Thyroid gland (tissue), 4 donors: ENCODE data around the gene ALDH8A1. TPM values are rescaled to one million over a fixed set of nuclear protein-coding genes. Genes with fewer than 3 reads are reported as not detected.

Experiments used
- DNase-seq, 2 donors: peaks; one replicate each; pipeline ENCODE4 v3.0.0-alpha.2; 2019
- H3K27ac ChIP-seq, 3 donors: fragments of 200-600 bp; sonication (generic); 1 replicate in 2 of 3; 2 replicates in 1 of 3; pipeline ENCODE4 v1.5.1; 2016 to 2019; ENCODE audit warnings: mild to moderate bottlenecking in 1 of 3, moderate library complexity in 1 of 3
- H3K27me3 ChIP-seq: fragments of 200-600 bp; sonication (generic); one replicate; pipeline ENCODE4 v1.5.1; 2019
- H3K36me3 ChIP-seq, 2 donors: fragments of 200-600 bp; sonication (generic); one replicate each; pipeline ENCODE4 v1.5.1; 2016 to 2019
- H3K4me1 ChIP-seq, 2 donors: fragments of 200-600 bp; sonication (generic); one replicate each; pipeline ENCODE4 v1.5.1; 2017 to 2019
- H3K4me3 ChIP-seq, 3 donors: fragments of 200-600 bp; sonication (generic); replicated peaks in 1 of 3; 1 replicate in 2 of 3; 2 replicates in 1 of 3; pipeline ENCODE4 v1.5.1; 2016; ENCODE audit warnings: mild to moderate bottlenecking in 1 of 3
- H3K9me3 ChIP-seq: fragments of 200-600 bp; sonication (generic); one replicate; pipeline ENCODE4 v1.5.1; 2017
- CTCF ChIP-seq, 6 experiments: fragments of 200-600 bp in 3 of 6; fragments of 450-650 bp in 3 of 6; sonication (generic) in 3 of 6; IDR thresholded peaks; one replicate each; pipeline ENCODE4 v1.5.1; 2016 to 2019; ENCODE audit warnings: antibody characterized with exemption in 6 of 6, mild to moderate bottlenecking in 2 of 6, inconsistent platforms in 1 of 6, moderate library complexity in 1 of 6
- POLR2A ChIP-seq, 2 donors: fragments of 450-650 bp; IDR thresholded peaks; one replicate each; pipeline ENCODE4 v1.6.1; 2017; ENCODE audit warnings: antibody characterized with exemption in 2 of 2, mild to moderate bottlenecking in 2 of 2, moderate library complexity in 1 of 2
- WGBS, 2 donors: methylation state at CpG; one replicate each; pipeline ENCODE4 v1.1.5; 2017; 5-methylcytosine and 5-hydroxymethylcytosine counted together
- intact Hi-C: fragments of 100-400 bp; cut with DNase I; formaldehyde crosslinking; loops from one replicate; pipeline ENCODE4 v1.15.1; 2023
- total RNA-seq, 4 donors: library from RNA; depleted of rRNA; stranded (reverse); fragments of >200 nt; gene quantifications; one replicate each; pipeline ENCODE4 v1.2.3, GENCODE V29; 2016

ALDH8A1 gene
- total RNA-seq, 4 donors from 2014 or later: 0.13 to 0.54 (median 0.33) TPM; not detected in 1

DNA sequence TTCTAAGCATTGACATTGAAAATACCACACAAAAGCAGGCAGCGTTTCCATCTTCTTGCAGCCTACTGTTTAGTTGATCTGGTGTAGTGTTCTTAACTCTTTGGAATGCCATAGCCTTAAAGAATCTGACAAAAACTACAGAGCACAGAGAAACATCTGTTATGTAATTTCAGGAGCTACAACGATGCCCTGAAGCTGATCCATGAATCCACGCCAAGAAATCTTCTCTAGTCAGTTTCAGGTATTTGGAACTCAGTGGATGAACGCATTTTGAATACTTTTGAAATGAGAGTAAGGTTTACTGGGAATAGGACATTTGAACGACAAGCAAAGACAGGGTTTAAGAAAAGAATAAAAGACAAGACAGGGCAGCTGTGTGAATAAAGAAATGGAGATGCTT lies 17.8 kb downstream of the ALDH8A1 start:
- WGBS, 2 donors: 57 to 60% methylated on average over 5 of the region's 5 CpGs
- Histone ChIP-seq H3K36me3 (no peaks in the 10 kb centered on the region), H3K27ac (no peak overlapping the region), H3K27me3 (no peaks in the 10 kb centered on the region), H3K4me1 (no peaks in the 10 kb centered on the region), H3K4me3 (no peak overlapping the region), H3K9me3 (no peaks in the 10 kb centered on the region)
- DNase-seq: no peak
- TF ChIP-seq CTCF (IDR thresholded peaks at IDR 0.05) (no peak), POLR2A (IDR thresholded peaks at IDR 0.05) (no peak)
- intact Hi-C loops: loop anchor here (10.0 kb wide), 1 partner anchor 807 kb away; no protein-coding TSS in a partner anchor

- intact Hi-C loops: loop anchor here (10.0 kb wide), 1 partner anchor 806 kb away; no protein-coding TSS in a partner anchor
- H3K36me3 ChIP-seq: no peaks in the 10 kb centered on the region
These were observed 19.4 kb downstream of the ALDH8A1 start for GRCh38 chr6:134930463-134930862.

GRCh38 chr6:134928151-134928900 lies 21.6 kb downstream of the ALDH8A1 start:
- DNase-seq: no peak
- Histone ChIP-seq H3K27me3 (no peaks in the 10 kb centered on the region), H3K9me3 (no peaks in the 10 kb centered on the region), H3K27ac (no peak overlapping the region), H3K4me1 (no peaks in the 10 kb centered on the region), H3K4me3 (no peak overlapping the region), H3K36me3 (no peaks in the 10 kb centered on the region)
- TF ChIP-seq CTCF (IDR thresholded peaks at IDR 0.05) (no peak), POLR2A (IDR thresholded peaks at IDR 0.05) (no peak)
- WGBS, 2 donors: 85% methylated on average over 6 of the region's 6 CpGs
- intact Hi-C loops: no loop called here

More at GRCh38 chr6:134930463-134930862, 19.4 kb downstream of the ALDH8A1 start:
- DNase-seq: no peak
- TF ChIP-seq POLR2A (IDR thresholded peaks at IDR 0.05) (no peak), CTCF (IDR thresholded peaks at IDR 0.05) (no peak)
- no peaks in the 10 kb centered on the region for H3K27me3 ChIP-seq
- H3K27ac ChIP-seq: no peak overlapping the region
- H3K4me1 ChIP-seq: no peaks in the 10 kb centered on the region
- WGBS, 2 donors: 94 to 97% methylated on average over 6 of the region's 6 CpGs
- H3K4me3 ChIP-seq: no peak overlapping the region
- no peaks in the 10 kb centered on the region for H3K9me3 ChIP-seq

DNA sequence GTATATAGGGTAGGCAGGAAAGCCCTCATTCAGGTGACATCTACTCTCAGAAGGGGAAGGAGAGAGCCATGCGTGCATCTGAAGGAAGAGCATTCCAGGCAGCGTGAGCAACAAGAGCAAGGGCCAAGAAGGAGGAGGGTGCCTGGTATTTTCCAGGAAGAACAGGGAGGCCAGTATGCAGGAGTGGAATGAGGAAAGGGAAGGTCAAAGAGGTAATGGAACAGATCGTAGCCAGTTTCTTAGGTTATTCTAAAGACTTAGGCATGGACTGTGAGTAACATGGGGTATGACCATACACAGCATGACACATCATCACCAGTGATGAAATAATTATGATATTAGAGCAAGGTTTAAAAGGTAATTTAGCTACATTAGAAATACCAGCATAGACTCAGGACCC lies 24.1 kb downstream of the ALDH8A1 start:
- TF ChIP-seq CTCF (IDR thresholded peaks at IDR 0.05): no peak
- no peak for TF ChIP-seq POLR2A (IDR thresholded peaks at IDR 0.05)
- no peaks in the 10 kb centered on the region for H3K4me1 ChIP-seq
- no peak overlapping the region for H3K27ac ChIP-seq
- no peaks in the 10 kb centered on the region for H3K9me3 ChIP-seq
- 87 to 89% methylated on average over 3 of the region's 3 CpGs for WGBS, 2 donors
- no peak for DNase-seq
- intact Hi-C loops: no loop called here
- no peak overlapping the region for H3K4me3 ChIP-seq
- H3K36me3 ChIP-seq: no peaks in the 10 kb centered on the region
- no peaks in the 10 kb centered on the region for H3K27me3 ChIP-seq

- intact Hi-C loops: no loop called here
- H3K27ac ChIP-seq: no peak overlapping the region
- no peak for DNase-seq
- no peak overlapping the region for H3K4me3 ChIP-seq
- H3K9me3 ChIP-seq: no peaks in the 10 kb centered on the region
- 69 to 79% methylated on average over 5 to 6 of the region's 6 CpGs for WGBS, 2 donors
- no peak for TF ChIP-seq POLR2A (IDR thresholded peaks at IDR 0.05)
- TF ChIP-seq CTCF (IDR thresholded peaks at IDR 0.05): no peak
- no peaks in the 10 kb centered on the region for H3K27me3 ChIP-seq
- H3K36me3 ChIP-seq: no peaks in the 10 kb centered on the region
- H3K4me1 ChIP-seq: no peaks in the 10 kb centered on the region
These were observed 28.1 kb downstream of the ALDH8A1 start for GRCh38 chr6:134921721-134922261.
